ENCODE results near the gene ANKRD10.

The ANKRD10 gene

DNA sequence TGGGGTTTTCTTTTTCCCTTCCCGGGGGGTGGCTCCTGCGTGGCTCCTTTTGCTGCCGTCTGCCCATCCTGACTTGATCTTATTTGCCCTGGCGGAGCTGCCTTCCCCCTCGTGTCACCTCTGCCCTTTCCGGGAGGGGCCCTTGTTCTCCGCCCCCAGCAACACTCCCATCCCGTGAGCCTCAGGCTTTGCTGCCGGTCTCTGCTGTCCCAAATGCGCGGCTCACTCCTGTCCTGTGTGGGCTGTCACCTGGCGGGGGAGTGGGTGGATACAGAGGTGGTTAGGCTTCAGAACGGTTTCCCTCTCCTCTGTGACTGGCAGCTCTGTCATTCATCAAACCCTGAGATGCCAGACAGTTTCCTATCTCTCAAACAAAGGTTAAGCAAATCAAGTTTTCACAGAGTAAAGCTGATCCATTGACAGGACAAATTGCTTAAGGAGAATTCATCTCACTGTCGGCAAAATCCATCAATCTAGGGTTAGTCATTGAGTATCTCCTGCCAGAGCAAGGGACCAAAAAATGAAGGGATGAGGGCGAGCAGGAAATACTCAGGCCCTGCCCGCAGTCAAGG is 84.0 kb downstream of the ANKRD10 start:
- no peak for DNase-seq (ENCODE audit: low spot score)

DNA sequence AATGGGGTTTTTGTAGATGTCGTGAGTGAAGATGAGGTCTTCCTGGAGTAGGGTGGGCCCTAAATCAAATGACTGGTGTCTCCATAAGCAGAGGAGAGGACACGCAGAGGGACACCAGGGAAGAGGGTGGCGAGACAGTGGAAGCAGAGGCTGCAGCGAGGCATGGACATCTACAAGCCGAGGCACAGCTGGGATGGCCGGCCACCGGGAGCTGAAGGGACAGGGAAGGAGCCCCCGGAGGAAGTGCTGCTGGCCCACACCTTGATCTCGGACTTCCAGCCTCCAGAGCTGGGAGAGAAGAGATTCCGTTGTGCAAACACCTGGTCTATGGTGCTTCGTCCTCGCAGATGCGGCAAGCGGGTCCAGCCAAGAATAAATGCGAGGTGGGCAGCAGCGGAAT is 84.5 kb downstream of the ANKRD10 start:
- no peak for DNase-seq (ENCODE audit: low spot score)

- DNase-seq (ENCODE audit: low spot score) = no peak
These were observed 85.4 kb downstream of the ANKRD10 start for GRCh38 chr13:110829486-110829885.

GRCh38 chr13:110828705-110829104 is 86.2 kb downstream of the ANKRD10 start:
- DNase-seq (ENCODE audit: low spot score) = no peak

All from LoVo (cell line).